ENCODE data around the gene SSUH2.

The SSUH2 gene

DNA sequence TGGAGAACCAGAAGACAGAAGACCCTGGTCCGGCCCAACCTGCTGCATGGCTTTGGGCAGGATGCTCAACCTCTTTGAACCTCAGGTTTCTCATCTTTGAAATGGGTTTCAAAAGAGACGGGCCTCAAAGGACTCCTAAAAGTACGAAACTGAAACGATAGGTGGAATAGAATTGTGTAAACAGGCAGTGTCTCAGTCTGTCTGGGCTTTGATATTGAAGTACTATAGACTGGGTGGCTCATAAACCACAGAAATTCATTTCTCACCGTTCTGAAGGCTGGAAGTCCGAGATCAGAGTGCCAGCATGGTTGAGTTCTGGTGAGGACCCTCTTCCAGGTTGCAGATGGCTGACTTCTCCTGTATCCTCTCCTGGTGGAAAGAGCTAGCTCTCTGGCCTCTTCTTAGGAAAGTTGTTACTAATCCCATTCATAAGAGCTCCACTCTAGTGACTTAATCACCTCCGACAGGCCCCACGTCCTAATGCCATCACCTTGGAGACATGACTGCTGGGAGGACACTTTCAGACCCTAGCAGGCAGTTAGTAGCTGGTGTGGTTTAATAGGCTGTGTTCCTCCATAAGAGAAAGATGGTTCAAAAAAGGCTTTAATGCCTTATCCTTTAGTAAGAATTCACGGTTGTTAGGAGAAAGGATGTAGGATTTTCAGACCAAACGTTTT, 35.7 kb downstream of the SSUH2 start:
- TF ChIP-seq, protein P1, sequence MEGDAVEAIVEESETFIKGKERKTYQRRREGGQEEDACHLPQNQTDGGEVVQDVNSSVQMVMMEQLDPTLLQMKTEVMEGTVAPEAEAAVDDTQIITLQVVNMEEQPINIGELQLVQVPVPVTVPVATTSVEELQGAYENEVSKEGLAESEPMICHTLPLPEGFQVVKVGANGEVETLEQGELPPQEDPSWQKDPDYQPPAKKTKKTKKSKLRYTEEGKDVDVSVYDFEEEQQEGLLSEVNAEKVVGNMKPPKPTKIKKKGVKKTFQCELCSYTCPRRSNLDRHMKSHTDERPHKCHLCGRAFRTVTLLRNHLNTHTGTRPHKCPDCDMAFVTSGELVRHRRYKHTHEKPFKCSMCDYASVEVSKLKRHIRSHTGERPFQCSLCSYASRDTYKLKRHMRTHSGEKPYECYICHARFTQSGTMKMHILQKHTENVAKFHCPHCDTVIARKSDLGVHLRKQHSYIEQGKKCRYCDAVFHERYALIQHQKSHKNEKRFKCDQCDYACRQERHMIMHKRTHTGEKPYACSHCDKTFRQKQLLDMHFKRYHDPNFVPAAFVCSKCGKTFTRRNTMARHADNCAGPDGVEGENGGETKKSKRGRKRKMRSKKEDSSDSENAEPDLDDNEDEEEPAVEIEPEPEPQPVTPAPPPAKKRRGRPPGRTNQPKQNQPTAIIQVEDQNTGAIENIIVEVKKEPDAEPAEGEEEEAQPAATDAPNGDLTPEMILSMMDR (IDR thresholded peaks at IDR 0.05): no peak
- TF ChIP-seq ZFX (IDR thresholded peaks at IDR 0.05; ENCODE audit: borderline replicate concordance): no peak
- no peak overlapping the region for H3K27ac ChIP-seq

DNA sequence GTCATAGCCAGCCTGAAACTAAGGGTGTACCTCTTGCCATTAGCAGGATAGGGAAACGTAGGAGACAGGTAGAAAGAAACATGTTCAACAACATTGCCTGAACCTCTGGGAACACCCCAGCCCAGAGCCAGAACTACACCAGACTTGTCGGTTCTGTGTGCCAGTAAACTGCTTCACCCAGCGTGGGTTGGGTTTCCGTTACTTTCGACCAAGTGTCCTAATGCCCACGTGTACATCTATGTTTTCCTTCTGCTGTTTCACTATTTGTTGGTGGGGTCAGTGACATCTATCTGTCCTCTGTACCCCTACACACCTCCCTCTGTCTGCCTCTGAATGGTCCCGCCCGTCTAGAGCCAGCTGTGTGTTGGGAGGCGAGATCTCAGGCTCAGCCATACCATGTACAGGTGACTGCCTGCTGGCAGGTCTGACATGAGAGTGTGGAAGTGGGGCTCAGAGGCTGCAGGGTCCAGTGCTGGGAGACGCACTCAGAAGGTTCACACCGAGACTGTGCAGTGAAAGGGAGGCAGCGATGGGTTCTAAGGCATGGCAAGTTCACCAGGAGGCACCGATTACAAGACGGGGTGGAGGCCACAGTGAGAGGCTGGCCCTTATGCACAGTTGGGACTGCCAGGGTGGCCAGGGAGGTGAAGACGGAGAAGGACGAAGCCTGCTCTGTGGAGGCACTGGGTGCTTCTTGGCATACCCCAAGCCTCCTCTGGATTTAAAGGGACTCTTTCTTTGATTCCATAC, 36.4 kb downstream of the SSUH2 start:
- TF ChIP-seq ZFX (IDR thresholded peaks at IDR 0.05; ENCODE audit: borderline replicate concordance): no peak
- TF ChIP-seq, protein P1 (IDR thresholded peaks at IDR 0.05): no peak
- H3K27ac ChIP-seq: no peak overlapping the region

DNA sequence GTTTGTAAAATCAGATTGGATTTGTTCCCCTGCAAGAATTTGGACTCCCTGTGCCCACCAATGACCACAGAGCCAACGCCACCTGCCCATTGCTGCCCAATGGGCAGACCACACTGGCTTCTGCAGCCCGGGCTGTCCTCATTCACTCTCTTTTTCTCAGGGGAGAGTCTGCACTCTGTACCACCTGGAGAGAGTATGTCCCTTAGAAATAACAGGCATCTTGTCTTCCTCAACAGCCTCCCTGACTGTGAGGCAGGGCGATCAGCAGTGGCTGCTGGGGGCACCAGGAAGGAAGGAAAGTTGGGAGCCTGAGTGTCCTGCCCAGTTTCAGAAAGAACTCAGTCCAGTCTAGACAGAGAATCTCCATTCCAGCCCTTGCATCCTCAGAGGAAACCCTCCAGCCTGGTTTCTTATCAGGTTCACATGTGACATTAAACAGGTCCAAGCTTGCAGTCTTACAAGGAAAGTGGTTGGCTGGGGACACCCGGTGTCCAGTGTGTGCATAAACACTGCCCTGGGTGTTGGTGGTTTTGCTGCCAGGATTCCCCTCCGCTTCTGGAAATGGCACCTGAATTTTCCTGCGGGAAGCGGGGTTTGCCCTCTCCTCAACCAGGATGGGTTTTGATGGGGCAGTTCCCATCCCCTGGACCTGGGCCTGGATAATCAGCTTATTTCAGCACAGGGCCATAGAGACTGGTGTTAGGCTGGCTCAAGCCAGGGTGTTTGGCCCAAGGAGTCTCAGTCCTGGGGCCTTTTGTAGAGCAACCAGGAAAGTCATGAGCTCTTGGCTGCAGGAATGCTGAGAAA, 37.2 kb downstream of the SSUH2 start:
- H3K27ac ChIP-seq: no peak overlapping the region
- TF ChIP-seq, protein P1 (IDR thresholded peaks at IDR 0.05): peak; percentile 16; the same call in 1 of the 2 replicates
- no peak for TF ChIP-seq ZFX (IDR thresholded peaks at IDR 0.05; ENCODE audit: borderline replicate concordance)

DNA sequence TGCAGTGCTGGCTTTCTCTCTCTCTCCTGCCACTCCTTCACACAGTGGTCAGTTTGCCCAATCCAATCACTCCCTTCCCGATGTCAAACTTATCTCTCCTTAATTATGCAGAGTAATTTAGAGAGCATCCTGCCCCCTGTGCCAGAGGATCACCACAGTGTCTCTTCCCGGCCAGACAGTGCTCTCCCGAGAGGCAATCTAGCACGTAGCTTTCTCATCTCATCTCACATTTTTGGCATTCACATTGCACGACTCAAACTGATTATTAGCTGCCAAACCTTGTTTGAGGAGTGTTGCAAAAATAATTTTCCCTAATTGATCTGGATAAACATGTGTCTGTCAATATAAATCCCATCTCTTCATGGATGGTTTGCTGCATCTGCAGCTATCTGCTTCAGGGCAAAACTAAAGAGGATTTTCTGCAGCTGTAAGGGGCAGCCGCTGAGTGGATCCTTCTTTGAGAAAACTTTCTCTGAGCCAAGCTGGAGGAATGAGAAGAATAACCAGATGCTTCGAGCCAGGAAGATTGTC, 37.8 kb downstream of the SSUH2 start:
- H3K27ac ChIP-seq: no peak overlapping the region

DNA sequence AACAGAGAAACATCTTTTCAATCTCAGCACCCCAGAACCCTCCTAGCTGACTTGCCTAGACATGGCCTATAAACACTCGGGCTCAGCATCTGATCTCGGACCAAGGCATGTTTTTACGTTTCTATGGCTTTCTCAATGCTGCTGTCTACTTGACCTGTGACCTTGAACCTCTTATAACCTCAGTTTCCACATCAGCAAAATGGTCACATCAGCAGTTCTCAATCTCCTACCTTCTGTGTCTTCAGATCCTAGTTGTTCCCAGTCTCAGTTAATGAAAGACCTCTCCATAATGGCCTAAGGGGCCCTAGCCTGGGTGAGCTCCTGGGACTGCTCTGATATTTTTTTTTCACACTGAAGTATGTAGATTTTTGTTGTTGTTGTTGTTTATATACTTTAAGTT, 39.6 kb downstream of the SSUH2 start:
- TF ChIP-seq, protein P1 (IDR thresholded peaks at IDR 0.05): no peak
- TF ChIP-seq ZFX (IDR thresholded peaks at IDR 0.05; ENCODE audit: borderline replicate concordance): no peak
- H3K27ac ChIP-seq: no peak overlapping the region

More for the DNA sequence above, 37.8 kb downstream of the SSUH2 start:
- TF ChIP-seq ZFX (IDR thresholded peaks at IDR 0.05; ENCODE audit: borderline replicate concordance): no peak
- TF ChIP-seq, protein P1 (IDR thresholded peaks at IDR 0.05): no peak

DNA sequence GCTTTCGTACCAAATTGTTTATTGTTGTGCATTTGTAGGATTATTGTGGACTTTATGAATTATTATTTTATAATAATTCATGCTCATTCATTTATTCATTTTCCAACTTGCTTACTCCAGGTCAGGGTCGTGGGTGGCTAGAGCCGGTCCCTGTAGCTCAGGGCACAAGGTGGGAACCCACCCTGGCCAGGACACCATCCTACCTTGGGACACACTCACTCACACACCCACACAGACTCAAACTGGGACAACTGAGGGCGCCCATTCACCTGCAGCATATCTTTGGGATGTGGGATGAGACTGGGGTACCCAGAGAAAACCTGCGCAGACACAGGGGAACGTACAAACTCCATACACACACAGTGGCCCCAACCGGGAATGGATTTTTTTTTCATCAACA, 40.6 kb downstream of the SSUH2 start:
- no peak overlapping the region for H3K27ac ChIP-seq
- TF ChIP-seq, protein P1 (IDR thresholded peaks at IDR 0.05): no peak
- no peak for TF ChIP-seq ZFX (IDR thresholded peaks at IDR 0.05; ENCODE audit: borderline replicate concordance)

Data from 22Rv1 (cell line).